Keratinocyte (primary cell): ENCODE measurements around the gene LDLRAD4. TPM values are rescaled to one million over a fixed set of nuclear protein-coding genes. Genes with fewer than 3 reads are reported as not detected.

ENCODE experiments used
- DNase-seq: peaks from one replicate; pipeline ENCODE4 v3.0.0-alpha.2; 2011; ENCODE audit warnings: low read depth, missing footprints, low spot score
- FAIRE-seq: peaks from 2 replicates; lab custom pipeline; 2011; peaks lifted over from hg19 to GRCh38; lab: Jason Lieb, UNC
- H2AFZ ChIP-seq: 2 replicates; pipeline ENCODE4 v1.6.0; 2012; ENCODE audit warnings: low read length, control low read depth, inconsistent platforms; ENCODE audit not compliant: control insufficient read depth
- H3K27ac ChIP-seq: 2 replicates; pipeline ENCODE4 v1.5.1; 2011; ENCODE audit warnings: low read length; ENCODE audit not compliant: control insufficient read depth, insufficient read depth
- H3K27me3 ChIP-seq: 3 replicates; pipeline ENCODE4 v1.6.0; 2011; ENCODE audit warnings: low read length; ENCODE audit not compliant: control insufficient read depth, insufficient read depth; ENCODE audit errors: extremely low read depth
- H3K36me3 ChIP-seq, 2 experiments: 2 replicates in 1 of 2; 3 replicates in 1 of 2; pipeline ENCODE4 v1.5.1; 2011; ENCODE audit warnings: low read length in 2 of 2, mild to moderate bottlenecking in 1 of 2; ENCODE audit not compliant: control insufficient read depth in 2 of 2, insufficient read depth in 2 of 2; ENCODE audit errors: extremely low read depth in 1 of 2
- H3K4me1 ChIP-seq: 3 replicates; pipeline ENCODE4 v1.5.1; 2011; ENCODE audit warnings: low read length; ENCODE audit not compliant: control insufficient read depth, insufficient read depth; ENCODE audit errors: extremely low read depth
- H3K4me2 ChIP-seq: 3 replicates; pipeline ENCODE4 v1.6.0; 2011; ENCODE audit warnings: low read depth, low read length; ENCODE audit not compliant: control insufficient read depth, insufficient read depth; ENCODE audit errors: extremely low read depth
- H3K4me3 ChIP-seq, 3 experiments: fragments of 200-600 bp in 1 of 3; sonication (generic) in 1 of 3; 2 replicates in 2 of 3; 3 replicates in 1 of 3; pipeline ENCODE4 v1.5.1; 2011 to 2016; ENCODE audit warnings: low read length in 3 of 3, mild to moderate bottlenecking in 3 of 3, control low read depth in 2 of 3, inconsistent platforms in 1 of 3, low read depth in 1 of 3, mixed read lengths in 1 of 3, mixed run types in 1 of 3, moderate library complexity in 1 of 3; ENCODE audit not compliant: control insufficient read depth in 2 of 3, insufficient read depth in 2 of 3; ENCODE audit errors: extremely low read depth in 1 of 3
- H3K79me2 ChIP-seq: 2 replicates; pipeline ENCODE4 v1.6.0; 2012; ENCODE audit warnings: low read length; ENCODE audit not compliant: control insufficient read depth, insufficient read depth
- H3K9ac ChIP-seq: 3 replicates; pipeline ENCODE4 v1.6.0; 2011; ENCODE audit warnings: low read length; ENCODE audit not compliant: control insufficient read depth, insufficient read depth; ENCODE audit errors: extremely low read depth
- H3K9me1 ChIP-seq: 3 replicates; pipeline ENCODE4 v1.6.0; 2011; ENCODE audit warnings: low read length; ENCODE audit not compliant: control insufficient read depth, insufficient read depth; ENCODE audit errors: extremely low read depth
- H3K9me3 ChIP-seq: 2 replicates; pipeline ENCODE4 v1.5.1; 2012; ENCODE audit warnings: low read depth, low read length; ENCODE audit not compliant: control insufficient read depth
- H4K20me1 ChIP-seq: 3 replicates; pipeline ENCODE4 v1.6.0; 2011; ENCODE audit warnings: low read length; ENCODE audit not compliant: control insufficient read depth, insufficient read depth; ENCODE audit errors: extremely low read depth
- EZH2 ChIP-seq: IDR thresholded peaks from one replicate; pipeline ENCODE4 v1.6.1; 2012; ENCODE audit warnings: inconsistent platforms, mild to moderate bottlenecking, low read length, moderate library complexity
- dilution Hi-C: fragments of 300-500 bp; cut with MboI; formaldehyde crosslinking; loops from one replicate; pipeline ENCODE4 v1.7.0; 2020; ENCODE audit warnings: low sequenced_read_pairs; ENCODE audit not compliant: extremely low pct_ligation_motif_present
- polyA plus RNA-seq, 5 experiments: library from polyadenylated mRNA; depleted of rRNA in 3 of 5; stranded (reverse) in 3 of 5; stranded (forward) in 1 of 5; unstranded in 1 of 5; fragments of >200 nt; gene quantifications; 1 replicate in 1 of 5; 2 replicates in 3 of 5; 3 replicates in 1 of 5; pipeline versions ENCODE4 v1.2.1 to v1.2.3, GENCODE V29; 2011 to 2012; ENCODE audit warnings: missing spikeins in 2 of 5, low read depth in 1 of 5, low replicate concordance in 1 of 5
- TF ChIP-seq, protein P1 (sequence below), 3 experiments: IDR thresholded peaks in 1 of 3; conservative IDR thresholded peaks in 1 of 3; optimal IDR thresholded peaks in 1 of 3; 2 replicates in 2 of 3; 3 replicates in 1 of 3; pipeline versions ENCODE3 to v1.5.1; 2011; ENCODE audit warnings: low read length in 3 of 3, mild to moderate bottlenecking in 3 of 3, moderate library complexity in 2 of 3, control low read depth in 1 of 3, inconsistent platforms in 1 of 3; ENCODE audit not compliant: insufficient read depth in 2 of 3; ENCODE audit errors: extremely low read depth in 1 of 3

Gene LDLRAD4
- polyA plus RNA-seq, 1 donor (not counting 4 experiments of a cell fraction or from before 2014, with no cell fraction given): not detected

DNA sequence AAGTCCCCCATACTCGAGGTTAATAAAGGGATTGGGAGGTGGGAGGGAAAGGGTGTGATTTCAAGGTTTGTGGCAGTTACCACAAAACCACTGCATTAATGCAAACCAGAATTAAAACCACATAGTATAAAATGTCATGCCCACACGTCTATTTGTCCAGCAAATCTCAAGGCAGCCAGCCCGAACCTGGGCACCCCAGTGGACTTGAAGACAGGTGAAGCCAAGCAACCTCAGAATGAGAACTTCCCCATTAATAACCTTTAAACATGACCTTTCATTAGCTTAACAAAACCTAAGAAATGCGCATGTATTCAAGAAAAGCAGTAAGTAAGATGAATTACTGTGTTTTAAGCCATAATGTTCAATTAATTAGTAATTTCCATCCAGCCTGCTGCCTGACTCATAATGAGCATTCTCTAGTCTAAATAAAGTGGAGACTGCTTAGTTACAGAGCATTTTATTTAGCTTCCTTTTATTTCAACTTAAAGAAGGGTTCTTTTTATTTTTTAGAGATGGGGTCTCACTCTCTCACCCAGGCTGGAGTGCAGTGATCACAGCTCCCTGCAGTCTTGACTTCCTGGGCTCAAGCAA is 278.2 kb downstream of the LDLRAD4 start:
- Histone ChIP-seq H3K79me2 (no peaks in the 10 kb centered on the region), H3K27me3 (peaks cover 4% of the 10 kb centered on the region), H3K36me3 (no peaks in the 10 kb centered on the region), H3K4me3 (no peak overlapping the region), H2AFZ (no peak overlapping the region), H4K20me1 (no peaks in the 10 kb centered on the region), H3K27ac (no peak overlapping the region), H3K4me1 (peaks cover 8% of the 10 kb centered on the region), H3K9ac (no peak overlapping the region), H3K9me1 (no peaks in the 10 kb centered on the region), H3K4me2 (no peak overlapping the region), H3K9me3 (peaks cover 11% of the 10 kb centered on the region)
- TF ChIP-seq EZH2: no peak
- TF ChIP-seq, protein P1, sequence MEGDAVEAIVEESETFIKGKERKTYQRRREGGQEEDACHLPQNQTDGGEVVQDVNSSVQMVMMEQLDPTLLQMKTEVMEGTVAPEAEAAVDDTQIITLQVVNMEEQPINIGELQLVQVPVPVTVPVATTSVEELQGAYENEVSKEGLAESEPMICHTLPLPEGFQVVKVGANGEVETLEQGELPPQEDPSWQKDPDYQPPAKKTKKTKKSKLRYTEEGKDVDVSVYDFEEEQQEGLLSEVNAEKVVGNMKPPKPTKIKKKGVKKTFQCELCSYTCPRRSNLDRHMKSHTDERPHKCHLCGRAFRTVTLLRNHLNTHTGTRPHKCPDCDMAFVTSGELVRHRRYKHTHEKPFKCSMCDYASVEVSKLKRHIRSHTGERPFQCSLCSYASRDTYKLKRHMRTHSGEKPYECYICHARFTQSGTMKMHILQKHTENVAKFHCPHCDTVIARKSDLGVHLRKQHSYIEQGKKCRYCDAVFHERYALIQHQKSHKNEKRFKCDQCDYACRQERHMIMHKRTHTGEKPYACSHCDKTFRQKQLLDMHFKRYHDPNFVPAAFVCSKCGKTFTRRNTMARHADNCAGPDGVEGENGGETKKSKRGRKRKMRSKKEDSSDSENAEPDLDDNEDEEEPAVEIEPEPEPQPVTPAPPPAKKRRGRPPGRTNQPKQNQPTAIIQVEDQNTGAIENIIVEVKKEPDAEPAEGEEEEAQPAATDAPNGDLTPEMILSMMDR (optimal IDR thresholded peaks at IDR 0.05 in 1 of 3, IDR thresholded peaks at IDR 0.05 in 1 of 3, conservative IDR thresholded peaks at IDR 0.05 in 1 of 3; ENCODE audit: extremely low read depth in 1 of 3, insufficient read depth in 2 of 3, low read length in 3 of 3): no peak
- DNase-seq (no peak), FAIRE-seq (no peak)
- dilution Hi-C loops: no loop called here

- H3K27me3 ChIP-seq: peaks cover 10% of the 10 kb centered on the region
- no peaks in the 10 kb centered on the region for H3K79me2 ChIP-seq
- TF ChIP-seq, protein P1 (optimal IDR thresholded peaks at IDR 0.05 in 1 of 3, IDR thresholded peaks at IDR 0.05 in 1 of 3, conservative IDR thresholded peaks at IDR 0.05 in 1 of 3; ENCODE audit: extremely low read depth in 1 of 3, insufficient read depth in 2 of 3, low read length in 3 of 3): no peak
- TF ChIP-seq EZH2: no peak
- no peak overlapping the region for H3K27ac ChIP-seq
- dilution Hi-C loops: no loop called here
- H3K9me3 ChIP-seq: peaks cover 11% of the 10 kb centered on the region
- no peak overlapping the region for H3K4me3 ChIP-seq
- H4K20me1 ChIP-seq: no peaks in the 10 kb centered on the region
- no peak overlapping the region for H2AFZ ChIP-seq
- peaks cover 8% of the 10 kb centered on the region for H3K4me1 ChIP-seq
- FAIRE-seq: no peak
- no peak overlapping the region for H3K4me2 ChIP-seq
- H3K9me1 ChIP-seq: no peaks in the 10 kb centered on the region
- H3K36me3 ChIP-seq: no peaks in the 10 kb centered on the region
- no peak for DNase-seq
- H3K9ac ChIP-seq: no peak overlapping the region
Observed at GRCh38 chr18:13499803-13500202, 281.2 kb downstream of the LDLRAD4 start.
